GM12801 (cell line): ENCODE data around the gene FTSJ1.

Experiments
- TF ChIP-seq, protein P1 (sequence below): IDR thresholded peaks from one replicate; pipeline ENCODE4 v1.5.1; 2011; ENCODE audit warnings: control low read depth; ENCODE audit not compliant: insufficient read length; ENCODE audit errors: extremely low read depth

The FTSJ1 gene, protein sequence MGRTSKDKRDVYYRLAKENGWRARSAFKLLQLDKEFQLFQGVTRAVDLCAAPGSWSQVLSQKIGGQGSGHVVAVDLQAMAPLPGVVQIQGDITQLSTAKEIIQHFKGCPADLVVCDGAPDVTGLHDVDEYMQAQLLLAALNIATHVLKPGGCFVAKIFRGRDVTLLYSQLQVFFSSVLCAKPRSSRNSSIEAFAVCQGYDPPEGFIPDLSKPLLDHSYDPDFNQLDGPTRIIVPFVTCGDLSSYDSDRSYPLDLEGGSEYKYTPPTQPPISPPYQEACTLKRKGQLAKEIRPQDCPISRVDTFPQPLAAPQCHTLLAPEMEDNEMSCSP

DNA sequence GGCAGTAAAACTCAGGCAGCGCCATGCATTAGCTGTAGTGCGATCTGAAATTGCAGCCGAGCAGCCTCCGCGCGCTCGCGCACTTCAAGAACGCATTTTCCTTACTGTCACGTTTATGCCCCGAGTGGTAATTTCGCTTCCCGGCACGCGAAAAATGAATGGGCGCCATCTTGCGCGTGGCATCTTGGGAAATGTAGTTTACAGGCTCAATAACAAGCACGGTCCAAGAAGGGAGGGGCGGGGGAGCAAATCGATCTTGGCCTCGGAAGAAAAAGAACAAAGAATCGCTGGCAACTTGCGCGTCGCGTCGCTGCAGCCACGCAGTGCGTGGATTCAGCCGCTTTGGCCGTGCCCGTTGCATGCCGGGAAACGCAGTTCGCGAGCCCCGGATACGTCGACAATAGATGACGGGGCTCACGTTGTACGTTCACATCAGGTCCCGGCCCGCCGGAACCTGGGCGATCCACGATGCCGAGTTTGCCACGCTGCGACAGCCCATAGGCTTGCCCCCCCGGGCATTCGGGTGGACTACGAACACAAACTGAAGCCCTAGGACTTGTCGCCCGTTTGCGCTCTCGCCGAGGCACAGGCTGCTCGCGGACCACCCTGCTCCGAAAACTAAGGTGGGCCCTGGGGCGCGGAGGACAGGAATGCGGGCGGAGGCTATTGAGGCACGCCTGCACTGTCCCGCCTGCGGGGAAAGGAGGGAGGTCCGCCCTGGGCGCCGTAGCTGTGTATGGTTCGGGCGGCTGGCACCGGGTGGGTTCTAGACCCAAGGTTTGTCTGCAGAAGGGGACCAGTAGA lies at the start of gene FTSJ1:
Gene FTSJ1, plus strand, starts transcription at position 426 of the 804 bp plus-strand sequence. CDS start 1,849 bp downstream, outside the sequence.
- TF ChIP-seq, protein P1, sequence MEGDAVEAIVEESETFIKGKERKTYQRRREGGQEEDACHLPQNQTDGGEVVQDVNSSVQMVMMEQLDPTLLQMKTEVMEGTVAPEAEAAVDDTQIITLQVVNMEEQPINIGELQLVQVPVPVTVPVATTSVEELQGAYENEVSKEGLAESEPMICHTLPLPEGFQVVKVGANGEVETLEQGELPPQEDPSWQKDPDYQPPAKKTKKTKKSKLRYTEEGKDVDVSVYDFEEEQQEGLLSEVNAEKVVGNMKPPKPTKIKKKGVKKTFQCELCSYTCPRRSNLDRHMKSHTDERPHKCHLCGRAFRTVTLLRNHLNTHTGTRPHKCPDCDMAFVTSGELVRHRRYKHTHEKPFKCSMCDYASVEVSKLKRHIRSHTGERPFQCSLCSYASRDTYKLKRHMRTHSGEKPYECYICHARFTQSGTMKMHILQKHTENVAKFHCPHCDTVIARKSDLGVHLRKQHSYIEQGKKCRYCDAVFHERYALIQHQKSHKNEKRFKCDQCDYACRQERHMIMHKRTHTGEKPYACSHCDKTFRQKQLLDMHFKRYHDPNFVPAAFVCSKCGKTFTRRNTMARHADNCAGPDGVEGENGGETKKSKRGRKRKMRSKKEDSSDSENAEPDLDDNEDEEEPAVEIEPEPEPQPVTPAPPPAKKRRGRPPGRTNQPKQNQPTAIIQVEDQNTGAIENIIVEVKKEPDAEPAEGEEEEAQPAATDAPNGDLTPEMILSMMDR = no peak

DNA sequence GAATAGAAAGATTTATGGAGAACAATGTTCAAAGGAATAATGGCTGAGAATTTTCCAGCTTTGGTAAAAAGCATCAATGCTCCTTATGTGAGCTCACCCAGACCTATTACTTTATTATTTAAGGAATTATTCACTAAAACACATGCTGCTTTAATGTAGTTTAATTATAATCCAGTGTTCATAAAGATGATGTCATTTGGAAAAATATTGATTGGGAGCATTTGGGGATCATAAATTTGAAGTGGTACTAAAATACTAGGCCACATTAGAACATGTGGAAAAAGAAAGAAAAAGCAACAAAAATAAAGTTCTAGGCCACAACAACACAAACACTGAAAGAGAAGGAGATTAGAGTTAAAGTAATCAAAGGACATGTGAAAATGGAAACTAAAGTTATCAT lies 25.9 kb upstream of the FTSJ1 start:
- TF ChIP-seq, protein P1 = no peak

DNA sequence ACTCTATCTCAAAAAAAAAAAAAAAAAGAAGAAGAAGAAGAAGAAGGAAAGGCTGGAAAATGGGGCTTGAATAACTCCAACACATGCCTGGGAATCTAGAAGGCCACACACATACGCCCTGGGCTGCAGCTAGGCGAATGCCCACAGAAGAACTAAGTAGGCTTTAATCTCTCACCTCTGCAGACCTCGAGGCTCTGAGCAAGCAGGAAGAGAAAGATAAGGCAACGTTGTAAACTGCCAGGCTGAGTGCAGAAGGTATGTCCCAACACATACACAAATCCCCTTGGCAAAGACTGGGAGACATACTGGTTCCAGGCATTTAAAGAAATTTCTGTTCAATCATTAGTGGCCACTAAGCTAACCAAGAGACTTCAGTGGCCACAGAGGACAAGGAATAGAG lies 24.3 kb upstream of the FTSJ1 start:
- TF ChIP-seq, protein P1 = no peak

DNA sequence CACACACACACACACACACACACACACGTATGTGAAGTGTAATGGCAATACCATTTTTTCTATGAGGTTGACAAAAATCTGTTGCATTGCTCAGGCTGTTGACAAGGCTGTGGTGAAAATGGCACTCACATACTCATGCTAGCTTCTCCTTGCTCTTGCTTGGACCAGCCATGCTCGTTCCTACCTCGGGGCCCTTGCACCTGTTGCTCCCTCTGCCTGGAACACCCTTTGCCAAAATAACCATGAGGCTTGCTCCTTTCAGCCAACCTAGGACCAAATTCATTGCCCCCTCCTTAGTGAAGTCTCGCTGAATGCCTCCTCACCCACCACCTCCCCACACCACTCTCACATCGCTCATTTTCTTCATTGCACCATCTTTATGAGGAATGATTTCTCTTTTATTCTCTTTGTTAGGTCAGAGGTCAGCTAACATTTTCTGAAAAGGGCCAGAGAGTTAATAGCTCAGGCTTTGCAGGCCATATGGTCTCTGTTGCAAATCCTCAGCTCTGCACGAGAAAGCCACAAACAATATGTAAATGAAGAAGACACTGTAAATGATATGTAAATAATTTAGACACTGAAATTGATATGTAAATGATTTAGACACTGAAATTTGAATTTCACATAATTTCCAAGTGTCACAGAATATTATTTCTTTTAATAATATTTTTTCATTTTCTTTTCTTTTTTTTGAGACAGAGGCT lies 19.2 kb upstream of the FTSJ1 start:
- TF ChIP-seq, protein P1 = no peak

DNA sequence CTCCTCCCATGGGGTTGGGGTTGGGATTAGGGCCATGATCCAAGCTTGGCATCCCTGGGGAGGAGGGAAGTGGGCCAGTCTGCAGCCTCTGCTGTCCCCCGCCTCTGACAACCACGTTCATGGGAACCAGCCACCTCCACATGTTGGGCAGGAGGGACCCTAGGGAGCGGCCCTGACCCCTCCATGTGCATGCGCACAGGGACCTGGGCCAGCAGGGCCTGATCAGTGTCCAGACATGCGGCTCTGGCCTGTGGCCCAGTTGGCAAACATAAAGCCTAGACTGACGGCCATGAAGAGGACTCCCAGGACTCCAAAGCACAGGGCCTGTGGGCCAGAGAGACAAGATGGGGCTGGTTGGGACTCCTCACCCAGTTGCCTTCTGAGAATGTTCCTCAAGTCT lies 17.3 kb upstream of the FTSJ1 start:
- TF ChIP-seq, protein P1 = no peak

DNA sequence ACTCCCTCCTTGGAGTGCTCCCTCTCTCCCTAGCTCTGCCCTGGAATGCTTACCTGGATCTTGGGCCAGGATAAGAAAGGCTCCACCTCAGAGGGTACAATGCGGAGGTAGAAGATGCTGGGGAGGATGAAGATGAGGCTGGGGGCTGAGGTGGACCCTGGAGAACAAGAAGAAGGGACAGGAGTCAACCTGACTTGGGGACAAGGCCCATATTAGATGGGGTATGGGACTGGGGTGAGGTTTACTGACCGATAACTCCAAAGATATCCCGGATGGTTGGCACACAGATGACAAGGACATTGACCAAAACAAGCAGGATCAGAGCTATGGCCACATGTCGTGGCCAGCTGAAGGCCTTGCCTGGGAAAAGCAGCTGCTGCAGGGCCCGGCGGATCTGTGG lies 16.5 kb upstream of the FTSJ1 start:
- TF ChIP-seq, protein P1 = no peak

DNA sequence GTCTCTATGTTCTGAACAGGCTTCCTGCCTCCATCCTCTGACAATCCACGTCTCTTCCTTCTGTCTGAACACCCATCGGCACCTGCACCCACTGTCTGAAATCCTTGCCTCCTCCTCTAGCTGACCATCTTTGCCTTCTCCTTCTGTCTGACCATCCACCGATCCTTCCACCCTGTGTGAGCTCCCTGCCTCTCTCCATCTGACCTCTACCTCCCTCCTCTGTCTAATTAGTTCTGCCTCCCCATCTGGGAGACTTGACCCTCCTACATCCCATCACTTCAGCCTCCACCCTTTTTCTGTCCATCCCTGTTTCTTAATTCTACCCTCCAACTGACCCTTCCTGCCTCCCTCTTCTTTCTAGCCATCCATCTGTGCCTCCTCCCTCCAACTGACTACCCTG lies 16.0 kb upstream of the FTSJ1 start:
- TF ChIP-seq, protein P1 = no peak
